HepG2 (cell line): ENCODE measurements around the gene MRPL39. TPM values are rescaled to one million over a fixed set of nuclear protein-coding genes. Genes with fewer than 3 reads are reported as not detected.

ENCODE experiments used
- CREB1 ChIP-seq, 2 experiments: fragments of 450-650 bp in 1 of 2; IDR thresholded peaks; 2 replicates each; pipeline ENCODE4 v1.6.1; 2016 to 2017; ENCODE audit warnings: control low read depth in 1 of 2, mild to moderate bottlenecking in 1 of 2, missing compliant biosample characterization in 1 of 2, missing genetic modification characterization in 1 of 2
- ZNF207 ChIP-seq: fragments of 450-650 bp; IDR thresholded peaks from 2 replicates; pipeline ENCODE4 v1.6.1; 2016; ENCODE audit warnings: antibody characterized with exemption, borderline replicate concordance
- ZSCAN25 ChIP-seq: sonication (generic); formaldehyde crosslinking; IDR thresholded peaks from 2 replicates; pipeline ENCODE4 v1.8.0; 2022; ENCODE audit warnings: mild to moderate bottlenecking, missing genetic modification reagents
- microRNA counts: library from miRNA; unstranded; fragments of <30 nt; microRNA quantifications from one replicate; lab custom pipeline; 2015
- polyA plus RNA-seq, 8 experiments: library from polyadenylated mRNA; depleted of rRNA in 3 of 8; stranded (reverse) in 7 of 8; unstranded in 1 of 8; fragments of >200 nt; fragmentation: Illumina TruSeq in 4 of 8; extraction: Trizol in 4 of 8; gene quantifications; 2 replicates each; pipeline versions ENCODE4 v1.2.1 to v1.2.3, GENCODE V29; 2011 to 2016; ENCODE audit warnings: low read depth in 4 of 8, missing spikeins in 1 of 8, mixed read lengths in 1 of 8; ENCODE audit not compliant: insufficient read depth in 1 of 8
- total RNA-seq, 5 experiments: library from RNA; depleted of rRNA; stranded (reverse); fragments of >200 nt; fragmentation: Illumina TruSeq; extraction: Trizol; gene quantifications; 2 replicates each; pipeline ENCODE4 v1.2.3, GENCODE V29; 2016; ENCODE audit warnings: low read depth in 1 of 5
- TF ChIP-seq, protein P1 (sequence below), 2 experiments: sonication (generic) in 1 of 2; formaldehyde crosslinking in 1 of 2; IDR thresholded peaks; 2 replicates each; pipeline versions ENCODE4 v1.6.1 to v1.9.0; 2014 to 2022; ENCODE audit warnings: antibody characterized with exemption in 1 of 2, borderline replicate concordance in 1 of 2, inconsistent platforms in 1 of 2, low read depth in 1 of 2, missing genetic modification reagents in 1 of 2
- TF ChIP-seq, protein P2 (sequence below): sonication (generic); formaldehyde crosslinking; IDR thresholded peaks from 2 replicates; pipeline ENCODE4 v1.4.0; 2020; ENCODE audit warnings: missing genetic modification reagents

The MRPL39 gene
- total and polyA plus RNA-seq, 2 of the 13 experiments (the other 11 are each of a cell fraction or from before 2014, with no cell fraction given), result 29.1 to 91.2 TPM

DNA sequence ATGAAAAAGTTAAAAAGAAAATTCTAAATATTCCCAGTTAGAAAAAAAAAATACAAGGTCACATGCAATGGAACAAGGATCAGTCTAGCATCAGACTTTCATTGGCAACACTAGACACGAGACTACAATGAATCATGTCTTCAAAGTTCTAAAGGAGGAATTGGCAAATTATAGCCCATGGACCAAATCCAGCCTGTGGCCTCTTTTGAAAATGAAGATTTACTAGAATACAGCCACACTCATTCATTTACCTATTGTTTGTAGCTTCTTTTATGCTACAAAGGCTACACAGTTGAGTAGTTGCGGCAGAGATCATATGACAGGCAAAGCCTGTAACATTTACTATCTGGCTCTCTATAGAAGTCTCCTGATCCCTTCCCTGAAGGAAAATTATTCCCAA, 71.4 kb downstream of the MRPL39 start (continued):
- TF ChIP-seq, protein P1, sequence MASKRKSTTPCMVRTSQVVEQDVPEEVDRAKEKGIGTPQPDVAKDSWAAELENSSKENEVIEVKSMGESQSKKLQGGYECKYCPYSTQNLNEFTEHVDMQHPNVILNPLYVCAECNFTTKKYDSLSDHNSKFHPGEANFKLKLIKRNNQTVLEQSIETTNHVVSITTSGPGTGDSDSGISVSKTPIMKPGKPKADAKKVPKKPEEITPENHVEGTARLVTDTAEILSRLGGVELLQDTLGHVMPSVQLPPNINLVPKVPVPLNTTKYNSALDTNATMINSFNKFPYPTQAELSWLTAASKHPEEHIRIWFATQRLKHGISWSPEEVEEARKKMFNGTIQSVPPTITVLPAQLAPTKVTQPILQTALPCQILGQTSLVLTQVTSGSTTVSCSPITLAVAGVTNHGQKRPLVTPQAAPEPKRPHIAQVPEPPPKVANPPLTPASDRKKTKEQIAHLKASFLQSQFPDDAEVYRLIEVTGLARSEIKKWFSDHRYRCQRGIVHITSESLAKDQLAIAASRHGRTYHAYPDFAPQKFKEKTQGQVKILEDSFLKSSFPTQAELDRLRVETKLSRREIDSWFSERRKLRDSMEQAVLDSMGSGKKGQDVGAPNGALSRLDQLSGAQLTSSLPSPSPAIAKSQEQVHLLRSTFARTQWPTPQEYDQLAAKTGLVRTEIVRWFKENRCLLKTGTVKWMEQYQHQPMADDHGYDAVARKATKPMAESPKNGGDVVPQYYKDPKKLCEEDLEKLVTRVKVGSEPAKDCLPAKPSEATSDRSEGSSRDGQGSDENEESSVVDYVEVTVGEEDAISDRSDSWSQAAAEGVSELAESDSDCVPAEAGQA (IDR thresholded peaks at IDR 0.05; ENCODE audit: low read depth), result no peak
- TF ChIP-seq, protein P1 (CRISPR knock-in tag; IDR thresholded peaks at IDR 0.05; ENCODE audit: borderline replicate concordance), result no peak
- TF ChIP-seq CREB1 (IDR thresholded peaks at IDR 0.05) (no peak), CREB1 (CRISPR knock-in tag; IDR thresholded peaks at IDR 0.05) (no peak), ZNF207 (no peak), ZSCAN25 (CRISPR knock-in tag) (no peak)
- TF ChIP-seq, protein P2, sequence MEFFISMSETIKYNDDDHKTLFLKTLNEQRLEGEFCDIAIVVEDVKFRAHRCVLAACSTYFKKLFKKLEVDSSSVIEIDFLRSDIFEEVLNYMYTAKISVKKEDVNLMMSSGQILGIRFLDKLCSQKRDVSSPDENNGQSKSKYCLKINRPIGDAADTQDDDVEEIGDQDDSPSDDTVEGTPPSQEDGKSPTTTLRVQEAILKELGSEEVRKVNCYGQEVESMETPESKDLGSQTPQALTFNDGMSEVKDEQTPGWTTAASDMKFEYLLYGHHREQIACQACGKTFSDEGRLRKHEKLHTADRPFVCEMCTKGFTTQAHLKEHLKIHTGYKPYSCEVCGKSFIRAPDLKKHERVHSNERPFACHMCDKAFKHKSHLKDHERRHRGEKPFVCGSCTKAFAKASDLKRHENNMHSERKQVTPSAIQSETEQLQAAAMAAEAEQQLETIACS (CRISPR knock-in tag), result no peak

MicroRNAs within 50 kb of the gene (microRNA counts, 767-probe panel; counts per million panel counts)
- not detected for microRNA hsa-miR-155-5p (lab: Ali Mortazavi, UCI)

Other genes with a start within 250 kb of the MRPL39 start
- gene JAM2, start 31.8 kb upstream of the MRPL39 start, total RNA-seq (2016; rRNA removed; fragmentation: Illumina TruSeq; extraction: Trizol), result not detected in 2 replicates
- 0.04 and 0.07 TPM in 2 replicates for gene JAM2, start 31.8 kb upstream of the MRPL39 start, polyA plus RNA-seq (2011; rRNA removed)
- 131 and 196 TPM in 2 replicates for gene ATP5PF, start 127.4 kb upstream of the MRPL39 start, total RNA-seq (2016; rRNA removed; fragmentation: Illumina TruSeq; extraction: Trizol)
- gene ATP5PF, start 127.4 kb upstream of the MRPL39 start, polyA plus RNA-seq (2011; rRNA removed), result 116 and 157 TPM in 2 replicates
- gene GABPA, start 127.5 kb upstream of the MRPL39 start, total RNA-seq (2016; rRNA removed; fragmentation: Illumina TruSeq; extraction: Trizol), result 13.2 and 19.7 TPM in 2 replicates
- gene GABPA, start 127.5 kb upstream of the MRPL39 start, polyA plus RNA-seq (2011; rRNA removed), result 6.0 and 7.4 TPM in 2 replicates